GM11168 (cell line): ENCODE results near the gene SEPTIN2.
"Not testable (repeated sequence)": the region's sequence is repeated elsewhere in the genome, so short reads cannot be mapped to it uniquely, and the experiment has no call there.

Experiments
- in situ Hi-C: fragments of 300-500 bp; cut with MboI; formaldehyde crosslinking; loops from one replicate; pipeline ENCODE4 v1.12.0; 2022; ENCODE audit warnings: low sequenced_read_pairs; ENCODE audit not compliant: unreplicated experiment

The SEPTIN2 gene

GRCh38 chr2:241312082-241312481, 3.6 kb upstream of the SEPTIN2 start:
- in situ Hi-C loops = no loop called here

- in situ Hi-C loops = no loop called here
These were observed 2.1 kb upstream of the SEPTIN2 start for GRCh38 chr2:241313543-241314095.

GRCh38 chr2:241314226-241315092, 1.3 kb upstream of the SEPTIN2 start:
- in situ Hi-C loops = no loop called here

- in situ Hi-C loops = no loop called here
These were observed 439 bp upstream of the SEPTIN2 start, which contains the start of gene HDLBP for GRCh38 chr2:241315093-241315878. HDLBP (minus strand) TSS chr2:241315672; CDS start chr2:241266869, 48,803 bp downstream.

GRCh38 chr2:241316825-241317224, 1.1 kb downstream of the SEPTIN2 start:
- in situ Hi-C loops = no loop called here

- in situ Hi-C loops = no loop called here
These were observed 1.7 kb downstream of the SEPTIN2 start for GRCh38 chr2:241317391-241317790.

GRCh38 chr2:241318830-241319229, 3.1 kb downstream of the SEPTIN2 start:
- in situ Hi-C loops = not testable (repeated sequence)

GRCh38 chr2:241320394-241320793, 4.7 kb downstream of the SEPTIN2 start:
- in situ Hi-C loops = no loop called here

- in situ Hi-C loops = no loop called here
These were observed 5.3 kb downstream of the SEPTIN2 start for GRCh38 chr2:241321033-241321432.

GRCh38 chr2:241321886-241322285, 6.2 kb downstream of the SEPTIN2 start:
- in situ Hi-C loops = no loop called here

- in situ Hi-C loops = no loop called here
These were observed 8.1 kb downstream of the SEPTIN2 start for GRCh38 chr2:241323778-241324177.

GRCh38 chr2:241324775-241325174, 9.1 kb downstream of the SEPTIN2 start:
- in situ Hi-C loops = no loop called here

- in situ Hi-C loops = no loop called here
These were observed 9.5 kb downstream of the SEPTIN2 start for GRCh38 chr2:241325257-241325656.

- in situ Hi-C loops = no loop called here
These were observed 14.2 kb downstream of the SEPTIN2 start for GRCh38 chr2:241329669-241330615.

- in situ Hi-C loops = no loop called here
These were observed 14.9 kb downstream of the SEPTIN2 start for GRCh38 chr2:241330616-241330981.

- in situ Hi-C loops = no loop called here
These were observed 19.1 kb downstream of the SEPTIN2 start for GRCh38 chr2:241334813-241335212.

GRCh38 chr2:241339839-241340630, 24.3 kb downstream of the SEPTIN2 start:
- in situ Hi-C loops = no loop called here

- in situ Hi-C loops = no loop called here
These were observed 25.0 kb downstream of the SEPTIN2 start for GRCh38 chr2:241340631-241341163.
